ENCODE data around the gene FOXP1. TPM values are rescaled to one million over a fixed set of nuclear protein-coding genes. Genes with fewer than 3 reads are reported as not detected.

FOXP1 gene
- total RNA-seq, 4 donors from 2014 or later: 181 to 225 (median 205) TPM

DNA sequence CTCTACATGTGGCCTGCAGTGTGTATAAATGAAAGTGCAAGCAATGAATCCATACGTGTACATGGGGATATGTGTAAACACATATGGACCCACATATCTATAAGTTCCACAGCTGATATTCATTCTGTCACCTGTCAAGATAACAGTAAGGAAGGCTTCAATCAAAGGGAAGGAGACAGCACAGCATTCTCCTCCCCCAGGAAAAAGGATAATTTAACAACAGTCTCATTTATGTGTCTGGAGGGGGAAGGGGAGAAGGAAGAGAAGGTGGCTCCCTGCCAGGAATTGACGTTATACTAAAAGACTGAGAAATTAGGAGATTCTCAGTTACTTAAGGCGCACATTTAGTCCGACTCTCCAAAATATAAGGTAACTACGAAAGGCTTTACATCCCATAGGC lies 345.9 kb downstream of the FOXP1 start:
- H3K27ac ChIP-seq (replicated peaks in 1 of 4): peak overlapping the region in 2 of 4 donors; percentile 79 to 83
- no peak overlapping the region for H3K4me3 ChIP-seq
- TF ChIP-seq EP300 (IDR thresholded peaks at IDR 0.05) (no peak), POLR2AphosphoS5 (IDR thresholded peaks at IDR 0.05) (no peak), POLR2A (IDR thresholded peaks at IDR 0.05; ENCODE audit: low read depth) (no peak)
- TF ChIP-seq, protein P1, sequence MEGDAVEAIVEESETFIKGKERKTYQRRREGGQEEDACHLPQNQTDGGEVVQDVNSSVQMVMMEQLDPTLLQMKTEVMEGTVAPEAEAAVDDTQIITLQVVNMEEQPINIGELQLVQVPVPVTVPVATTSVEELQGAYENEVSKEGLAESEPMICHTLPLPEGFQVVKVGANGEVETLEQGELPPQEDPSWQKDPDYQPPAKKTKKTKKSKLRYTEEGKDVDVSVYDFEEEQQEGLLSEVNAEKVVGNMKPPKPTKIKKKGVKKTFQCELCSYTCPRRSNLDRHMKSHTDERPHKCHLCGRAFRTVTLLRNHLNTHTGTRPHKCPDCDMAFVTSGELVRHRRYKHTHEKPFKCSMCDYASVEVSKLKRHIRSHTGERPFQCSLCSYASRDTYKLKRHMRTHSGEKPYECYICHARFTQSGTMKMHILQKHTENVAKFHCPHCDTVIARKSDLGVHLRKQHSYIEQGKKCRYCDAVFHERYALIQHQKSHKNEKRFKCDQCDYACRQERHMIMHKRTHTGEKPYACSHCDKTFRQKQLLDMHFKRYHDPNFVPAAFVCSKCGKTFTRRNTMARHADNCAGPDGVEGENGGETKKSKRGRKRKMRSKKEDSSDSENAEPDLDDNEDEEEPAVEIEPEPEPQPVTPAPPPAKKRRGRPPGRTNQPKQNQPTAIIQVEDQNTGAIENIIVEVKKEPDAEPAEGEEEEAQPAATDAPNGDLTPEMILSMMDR (IDR thresholded peaks at IDR 0.05): no peak
- H3K4me1 ChIP-seq: peaks cover 12 to 59% (median 45%) of the 10 kb centered on the region in 4 donors
- no peaks in the 10 kb centered on the region for H3K9me3 ChIP-seq
- intact Hi-C loops (cut with DNase I): no loop called here
- DNase-seq (ENCODE audit: extremely low spot score): no peak
- H3K36me3 ChIP-seq: no peaks in the 10 kb centered on the region
- H3K27me3 ChIP-seq: no peaks in the 10 kb centered on the region
- 72% methylated on average over 5 of the region's 5 CpGs for WGBS

DNA sequence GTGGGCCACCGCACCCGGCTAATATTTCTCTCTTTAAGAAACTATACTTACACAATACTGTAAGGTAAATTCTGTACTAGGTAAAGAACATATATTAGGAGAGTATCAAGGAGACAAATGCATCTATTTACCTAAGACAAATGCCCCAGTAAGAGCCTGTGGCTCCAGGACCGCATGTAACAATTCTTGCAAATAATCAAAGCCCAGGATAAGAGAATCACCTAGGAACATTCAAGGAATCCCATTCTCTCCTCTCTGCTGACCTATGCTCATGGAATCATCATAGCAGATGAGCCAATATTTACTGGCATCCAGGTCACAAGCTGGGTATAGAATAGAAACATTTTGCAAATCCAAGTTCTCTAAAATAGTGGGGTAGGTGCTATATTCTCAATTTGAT lies 347.7 kb downstream of the FOXP1 start:
- 98% methylated on average over 3 of the region's 3 CpGs for WGBS
- TF ChIP-seq POLR2A (IDR thresholded peaks at IDR 0.05; ENCODE audit: low read depth) (no peak), POLR2AphosphoS5 (IDR thresholded peaks at IDR 0.05) (no peak), EP300 (IDR thresholded peaks at IDR 0.05) (no peak)
- TF ChIP-seq, protein P1 (IDR thresholded peaks at IDR 0.05): no peak
- Histone ChIP-seq H3K9me3 (no peaks in the 10 kb centered on the region), H3K27ac (replicated peaks in 1 of 4) (no peak overlapping the region), H3K27me3 (no peaks in the 10 kb centered on the region), H3K36me3 (no peaks in the 10 kb centered on the region), H3K4me1 (peaks cover 12 to 52% (median 37%) of the 10 kb centered on the region in 4 donors), H3K4me3 (no peak overlapping the region)
- no peak for DNase-seq (ENCODE audit: extremely low spot score)
- intact Hi-C loops (cut with DNase I): no loop called here

DNA sequence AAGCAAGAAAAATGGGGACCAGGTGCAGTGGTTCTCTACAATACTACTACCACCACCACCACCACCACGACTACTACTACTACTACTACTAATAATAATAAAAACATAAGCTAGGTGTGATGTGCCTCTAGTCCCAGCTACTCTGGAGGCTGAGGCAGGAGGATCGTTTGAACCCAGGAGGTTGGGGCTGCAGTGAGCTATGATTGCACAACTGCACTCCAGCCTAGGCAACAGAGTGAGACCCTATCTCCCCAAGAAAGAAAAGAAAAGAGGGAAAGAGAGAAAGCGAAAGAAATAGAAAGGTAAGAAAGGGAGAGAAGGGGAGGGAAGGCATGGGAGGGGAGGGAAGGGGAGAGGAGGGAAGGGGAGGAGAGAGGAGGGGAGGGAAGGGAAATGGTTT lies 350.6 kb downstream of the FOXP1 start:
- Histone ChIP-seq H3K4me1 (peaks cover 0 to 57% (median 36%) of the 10 kb centered on the region in 4 donors), H3K27ac (replicated peaks in 1 of 4) (no peak overlapping the region), H3K27me3 (no peaks in the 10 kb centered on the region), H3K9me3 (no peaks in the 10 kb centered on the region), H3K4me3 (no peak overlapping the region), H3K36me3 (no peaks in the 10 kb centered on the region)
- no peak for TF ChIP-seq POLR2AphosphoS5 (IDR thresholded peaks at IDR 0.05)
- TF ChIP-seq POLR2A (IDR thresholded peaks at IDR 0.05; ENCODE audit: low read depth): no peak
- TF ChIP-seq, protein P1 (IDR thresholded peaks at IDR 0.05): no peak
- intact Hi-C loops (cut with DNase I): no loop called here
- no peak for DNase-seq (ENCODE audit: extremely low spot score)
- 90% methylated on average over 3 of the region's 3 CpGs for WGBS

DNA sequence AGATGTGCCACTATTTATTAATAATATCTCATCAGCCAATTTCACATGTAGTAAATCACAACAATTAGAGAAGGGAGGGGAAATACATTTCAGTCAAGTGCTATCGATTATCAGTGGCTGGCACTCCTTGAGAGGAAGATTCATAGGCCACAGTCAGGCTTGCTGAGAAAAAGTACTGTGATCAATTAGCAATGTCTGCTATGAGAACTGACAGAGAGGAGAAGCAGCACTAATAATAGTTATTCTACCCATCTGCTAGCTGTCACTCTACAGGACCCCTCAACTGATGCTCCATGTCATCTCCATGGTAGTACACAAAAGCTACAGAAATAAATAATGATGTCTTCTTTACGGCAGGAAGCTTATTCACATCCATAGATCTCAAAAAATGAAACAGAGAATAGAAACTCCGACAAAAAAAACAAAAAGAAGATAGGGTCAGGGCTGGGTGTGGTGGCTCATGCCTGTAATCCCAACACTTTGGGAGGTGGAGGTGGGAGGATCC lies 351.3 kb downstream of the FOXP1 start:
- H3K36me3 ChIP-seq: no peaks in the 10 kb centered on the region
- intact Hi-C loops (cut with DNase I): no loop called here
- H3K4me3 ChIP-seq: no peak overlapping the region
- no peak for DNase-seq (ENCODE audit: extremely low spot score)
- no peak overlapping the region for H3K27ac ChIP-seq (replicated peaks in 1 of 4)
- H3K9me3 ChIP-seq: no peaks in the 10 kb centered on the region
- WGBS: 95% methylated on average over 3 of the region's 3 CpGs
- H3K4me1 ChIP-seq: peaks cover under 1 to 56% (median 38%) of the 10 kb centered on the region in 4 donors
- H3K27me3 ChIP-seq: no peaks in the 10 kb centered on the region
- no peak for TF ChIP-seq POLR2A (IDR thresholded peaks at IDR 0.05; ENCODE audit: low read depth)
- TF ChIP-seq POLR2AphosphoS5 (IDR thresholded peaks at IDR 0.05): no peak
- TF ChIP-seq EP300 (IDR thresholded peaks at IDR 0.05): no peak
- TF ChIP-seq, protein P1 (IDR thresholded peaks at IDR 0.05): no peak

DNA sequence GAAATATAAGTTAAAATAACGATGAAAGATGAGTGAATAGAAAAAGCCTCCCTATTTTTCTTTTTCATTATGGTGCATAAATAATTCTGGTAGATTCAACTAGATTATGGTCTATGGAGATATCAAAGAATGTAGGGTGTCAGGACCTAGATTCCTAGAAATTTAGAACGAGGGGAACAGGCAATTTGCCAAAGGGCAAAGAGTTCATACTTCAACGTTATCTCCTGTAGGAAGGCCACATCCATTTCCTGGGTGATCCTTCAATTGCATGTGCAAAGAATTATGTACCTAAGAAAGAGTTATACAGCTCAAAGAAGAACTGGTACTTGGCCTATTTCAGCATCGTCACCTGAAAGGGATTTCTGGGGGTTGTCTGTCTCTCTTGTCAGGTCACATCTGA lies 351.8 kb downstream of the FOXP1 start:
- DNase-seq (ENCODE audit: extremely low spot score): no peak
- Histone ChIP-seq H3K4me3 (no peak overlapping the region), H3K4me1 (peaks cover 6 to 62% (median 43%) of the 10 kb centered on the region in 4 donors), H3K9me3 (no peaks in the 10 kb centered on the region), H3K36me3 (no peaks in the 10 kb centered on the region), H3K27me3 (no peaks in the 10 kb centered on the region), H3K27ac (replicated peaks in 1 of 4) (no peak overlapping the region)
- intact Hi-C loops (cut with DNase I): no loop called here
- TF ChIP-seq EP300 (IDR thresholded peaks at IDR 0.05) (no peak), POLR2AphosphoS5 (IDR thresholded peaks at IDR 0.05) (no peak), POLR2A (IDR thresholded peaks at IDR 0.05; ENCODE audit: low read depth) (no peak)
- TF ChIP-seq, protein P1 (IDR thresholded peaks at IDR 0.05): no peak
- 73% methylated on average over 4 of the region's 4 CpGs for WGBS

All from esophagus muscularis mucosa (tissue), 4 donors.